NCI-H1436 (cell line): Measurements from ENCODE around the gene PARK7.
A peak's percentile ranks its signal among the peaks of the same experiment; 100 is the strongest.

Experiments
- DNase-seq: peaks from one replicate; lab custom pipeline; 2025; lab: John Stamatoyannopoulos, UW

Gene PARK7

GRCh38 chr1:8010080-8010664 is 48.7 kb downstream of the PARK7 start:
- DNase-seq = no peak

- no peak for DNase-seq
These were observed 49.5 kb downstream of the PARK7 start for GRCh38 chr1:8011016-8011415.

GRCh38 chr1:8011923-8012858 is 50.7 kb downstream of the PARK7 start:
- DNase-seq = no peak

GRCh38 chr1:8012955-8013354 is 51.4 kb downstream of the PARK7 start:
- no peak for DNase-seq

GRCh38 chr1:8013399-8013798 is 51.9 kb downstream of the PARK7 start:
- DNase-seq = no peak

DNA sequence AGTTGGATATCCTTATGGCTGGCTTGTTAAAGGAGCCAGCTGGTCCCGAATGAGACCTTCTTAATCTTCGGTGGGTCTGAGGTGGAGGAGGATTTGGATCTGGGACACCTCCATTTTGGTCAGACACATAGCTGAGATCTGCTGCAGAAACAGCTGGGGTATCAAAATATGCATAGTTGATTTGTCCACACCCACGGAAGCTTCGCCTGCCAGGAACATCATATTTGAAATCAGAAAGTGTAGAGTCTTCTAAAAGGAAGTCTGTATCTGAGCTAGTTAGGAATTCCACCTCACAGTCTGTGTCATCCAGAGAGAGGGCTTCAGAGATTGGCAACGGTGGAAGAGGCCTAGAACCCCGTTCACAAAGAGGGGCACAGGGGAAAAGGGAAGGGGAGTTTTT is 52.3 kb downstream of the PARK7 start:
- DNase-seq = no peak

DNA sequence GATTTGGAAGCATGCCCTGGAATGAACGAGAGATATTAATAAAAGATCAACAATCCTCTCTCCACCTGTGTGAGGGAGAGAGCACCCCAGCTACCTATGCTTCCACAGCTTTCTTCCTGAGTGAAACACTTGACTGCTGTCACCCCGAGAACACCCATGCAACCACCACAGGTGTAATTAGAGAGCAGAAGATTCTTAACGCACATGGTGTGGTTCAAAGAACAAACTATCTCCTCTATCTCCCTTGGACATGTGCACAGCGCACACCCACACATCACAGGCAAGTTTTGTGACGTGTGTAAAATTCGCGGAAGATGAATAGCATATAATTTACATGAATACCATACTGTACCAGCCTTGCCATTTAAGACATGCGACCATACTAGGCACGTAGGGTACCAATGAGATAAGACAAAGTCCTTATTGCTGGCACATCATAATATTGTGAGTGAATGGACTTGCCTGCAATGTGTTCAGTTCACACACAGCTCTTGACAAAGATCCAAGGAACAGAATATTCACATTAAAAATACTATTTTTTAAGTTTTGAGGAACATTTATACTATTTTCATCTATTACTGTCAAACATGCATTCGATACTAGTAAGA is 53.0 kb downstream of the PARK7 start:
- no peak for DNase-seq

GRCh38 chr1:8015036-8015808 is 53.7 kb downstream of the PARK7 start:
- peak; percentile 46 for DNase-seq

GRCh38 chr1:8015809-8016165 is 54.3 kb downstream of the PARK7 start:
- DNase-seq = no peak

- DNase-seq = no peak
These were observed 54.8 kb downstream of the PARK7 start for GRCh38 chr1:8016210-8016894.

DNA sequence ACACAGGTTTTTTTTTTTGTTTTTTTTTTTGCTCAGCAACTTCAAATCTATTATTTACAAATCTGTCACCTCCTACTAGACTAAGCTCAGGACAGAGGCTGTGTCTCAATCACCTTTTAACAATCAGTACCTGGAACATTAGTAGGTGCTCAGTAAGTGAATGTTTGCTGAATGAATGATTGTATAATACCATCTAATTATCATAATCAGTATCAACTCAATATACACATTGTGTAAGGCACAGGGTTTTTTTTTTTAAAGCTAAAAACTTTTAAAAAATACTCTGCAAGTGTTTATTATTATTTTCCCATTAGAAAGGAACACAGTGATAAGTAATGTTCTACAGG is 55.4 kb downstream of the PARK7 start:
- DNase-seq = no peak

GRCh38 chr1:8017495-8018197 is 56.1 kb downstream of the PARK7 start:
- DNase-seq = no peak

- DNase-seq = no peak
These were observed 57.1 kb downstream of the PARK7 start for GRCh38 chr1:8018492-8019228.

GRCh38 chr1:8019229-8019620 is 57.7 kb downstream of the PARK7 start:
- no peak for DNase-seq

- DNase-seq = no peak
These were observed 58.5 kb downstream of the PARK7 start for GRCh38 chr1:8020032-8020431.

DNA sequence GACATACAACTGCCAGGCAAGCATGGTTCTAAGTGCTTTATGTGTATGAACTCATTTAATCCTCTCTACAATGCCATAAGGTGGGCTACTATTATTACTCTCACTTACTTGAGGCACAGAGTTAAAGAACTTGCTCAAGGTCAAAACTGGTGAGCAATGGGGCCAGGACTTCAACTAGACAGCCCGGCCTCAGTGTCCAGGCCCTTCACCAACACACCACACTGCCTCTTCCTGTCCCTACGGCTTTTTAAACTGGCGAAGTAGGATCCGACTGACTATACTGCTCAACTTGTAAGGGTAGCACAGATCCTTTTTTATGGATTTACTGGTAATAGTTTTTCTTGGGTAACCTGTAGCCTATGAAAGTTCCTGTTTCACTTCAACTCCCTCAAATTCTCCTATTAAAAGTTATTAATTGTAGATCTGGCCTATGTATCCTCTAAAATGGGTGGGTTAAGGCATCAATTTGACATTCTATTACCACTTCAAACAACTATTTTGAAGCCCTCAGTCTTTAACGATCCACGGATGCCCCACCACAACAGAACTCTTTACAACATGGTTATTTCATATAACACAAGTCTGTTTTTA is 60.3 kb downstream of the PARK7 start:
- no peak for DNase-seq

GRCh38 chr1:8022395-8023286 is 61.1 kb downstream of the PARK7 start:
- DNase-seq = no peak

- no peak for DNase-seq
These were observed 61.9 kb downstream of the PARK7 start for GRCh38 chr1:8023287-8023994.

GRCh38 chr1:8023995-8024313 is 62.4 kb downstream of the PARK7 start:
- no peak for DNase-seq
